GM19438 (cell line): ENCODE results near the gene WDR45B.
"Not testable (repeated sequence)": the region's sequence is repeated elsewhere in the genome, so short reads cannot be mapped to it uniquely, and the experiment has no call there.

Experiments
- ATAC-seq: cut with Tn5 transposase; IDR thresholded peaks from one replicate; pipeline ENCODE4 v1.9.1; 2021; ENCODE audit warnings: low read depth; ENCODE audit not compliant: unreplicated experiment

The WDR45B gene

GRCh38 chr17:82658796-82659452 lies 10.7 kb upstream of the WDR45B start:
- no peak for ATAC-seq

GRCh38 chr17:82658331-82658730 lies 10.1 kb upstream of the WDR45B start:
- no peak for ATAC-seq

GRCh38 chr17:82657926-82658325 lies 9.7 kb upstream of the WDR45B start:
- ATAC-seq, result no peak

- ATAC-seq, result no peak
Measured at GRCh38 chr17:82656266-82656665, 8.0 kb upstream of the WDR45B start.

DNA sequence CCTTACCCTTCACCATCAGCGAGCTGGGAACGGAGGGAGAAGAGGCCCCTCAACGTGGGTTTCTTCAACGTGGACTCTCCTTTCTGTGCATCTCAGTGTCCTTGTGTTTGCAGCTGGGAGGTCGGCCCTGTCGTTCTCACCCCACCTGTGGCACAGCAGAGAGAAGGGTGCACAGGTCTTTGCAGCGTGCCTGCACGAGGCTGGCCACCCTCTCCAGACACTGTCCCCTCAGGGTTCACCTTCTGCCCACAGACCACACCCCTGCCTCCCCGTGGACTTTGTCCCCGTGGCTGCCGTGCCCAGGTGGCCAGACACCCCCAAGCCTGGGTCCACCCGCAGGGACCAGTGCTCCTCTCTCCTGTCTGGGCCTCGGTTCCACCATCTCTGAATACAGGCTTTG lies 7.3 kb upstream of the WDR45B start:
- ATAC-seq, result no peak

- ATAC-seq, result no peak
Measured at GRCh38 chr17:82655038-82655479, 6.8 kb upstream of the WDR45B start.

DNA sequence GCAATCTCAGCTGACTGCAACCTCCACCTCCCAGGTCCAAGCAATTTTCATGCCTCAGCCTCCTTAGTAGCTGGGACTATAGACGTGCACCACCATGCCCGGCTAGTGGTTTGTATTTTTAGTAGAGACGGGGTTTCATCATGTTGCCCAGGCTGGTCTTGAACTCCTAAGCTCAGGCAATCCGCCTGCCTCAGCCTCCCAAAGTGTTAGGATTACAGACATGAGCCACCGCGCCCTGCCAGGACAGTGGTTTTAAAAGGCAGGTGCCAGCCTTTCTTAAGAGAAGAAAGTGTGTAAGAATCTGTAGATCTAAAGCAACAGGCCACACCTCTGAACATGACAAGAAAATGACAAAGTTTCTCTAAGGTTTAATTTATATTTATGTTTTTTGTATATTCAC lies 6.4 kb upstream of the WDR45B start:
- ATAC-seq, result not testable (repeated sequence)

GRCh38 chr17:82653651-82654528 lies 5.6 kb upstream of the WDR45B start:
- ATAC-seq, result no peak

GRCh38 chr17:82650723-82651122 lies 2.5 kb upstream of the WDR45B start:
- ATAC-seq, result no peak

DNA sequence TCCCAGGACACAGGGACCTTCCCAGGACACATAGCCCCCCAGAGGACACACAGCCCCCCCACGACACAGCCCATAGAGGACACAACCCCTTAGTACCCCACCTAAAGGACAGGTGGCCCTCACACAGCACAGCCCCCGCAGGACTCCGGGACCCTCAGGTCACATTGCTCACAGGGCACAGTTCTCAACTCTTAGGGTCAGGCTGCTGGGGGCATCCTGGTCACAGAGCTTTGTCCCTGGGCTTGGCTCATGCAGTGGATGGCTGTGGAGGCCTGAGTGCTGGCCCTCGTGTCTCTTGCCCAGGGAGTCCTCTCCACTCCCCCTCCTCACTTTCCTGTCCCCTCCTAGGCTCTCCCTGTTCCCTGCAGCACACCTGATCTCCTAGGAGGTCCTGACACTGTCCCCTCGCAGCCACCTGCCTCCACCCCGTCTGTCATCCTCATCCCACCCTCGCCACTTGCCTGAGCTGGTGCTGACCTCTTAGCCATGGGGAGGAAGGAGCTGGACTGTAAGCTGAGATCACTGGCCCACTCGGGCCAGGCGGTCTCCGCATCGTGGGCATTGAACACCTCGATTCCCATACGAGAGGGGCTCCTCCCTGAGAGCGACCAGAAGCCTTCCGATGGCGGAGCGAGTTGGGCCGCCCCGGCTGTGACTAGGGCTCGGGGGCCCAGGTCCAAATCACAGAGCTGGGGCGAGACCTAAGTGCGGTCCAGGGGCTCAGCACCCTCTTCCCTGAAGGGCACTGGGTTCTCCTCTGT lies 1.4 kb upstream of the WDR45B start:
- no peak for ATAC-seq

DNA sequence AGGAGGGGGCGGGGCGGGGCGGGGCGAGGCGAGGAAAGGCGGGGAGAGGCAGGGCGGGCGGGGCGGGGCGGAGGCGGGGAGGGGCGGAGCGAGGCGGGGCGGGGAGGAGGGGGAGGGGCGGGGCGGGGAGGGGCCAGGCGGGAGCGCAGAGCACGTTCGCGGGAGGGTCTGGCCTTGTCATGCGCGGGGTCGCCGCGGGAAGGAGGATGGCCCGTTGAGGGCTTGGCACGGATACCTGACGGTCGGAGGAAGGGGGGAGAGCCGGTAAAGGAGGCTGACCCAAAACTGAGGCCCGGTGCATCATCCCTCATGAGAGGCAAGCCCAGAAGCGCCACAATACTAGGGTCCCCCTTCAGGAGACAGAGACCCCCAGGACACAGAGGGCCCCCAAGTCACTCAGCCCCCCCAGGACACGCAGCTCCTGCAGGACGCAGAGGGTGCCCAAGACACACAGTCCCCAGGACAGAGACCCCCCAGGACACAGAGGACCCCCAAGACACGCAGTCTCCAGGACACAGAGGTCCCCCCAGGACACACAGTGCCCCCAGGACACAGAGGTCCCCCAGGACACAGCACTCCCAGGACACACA lies 593 bp upstream of the WDR45B start:
- ATAC-seq, result no peak

- no peak for ATAC-seq
Measured at GRCh38 chr17:82647593-82648164, 565 bp downstream of the WDR45B start.

DNA sequence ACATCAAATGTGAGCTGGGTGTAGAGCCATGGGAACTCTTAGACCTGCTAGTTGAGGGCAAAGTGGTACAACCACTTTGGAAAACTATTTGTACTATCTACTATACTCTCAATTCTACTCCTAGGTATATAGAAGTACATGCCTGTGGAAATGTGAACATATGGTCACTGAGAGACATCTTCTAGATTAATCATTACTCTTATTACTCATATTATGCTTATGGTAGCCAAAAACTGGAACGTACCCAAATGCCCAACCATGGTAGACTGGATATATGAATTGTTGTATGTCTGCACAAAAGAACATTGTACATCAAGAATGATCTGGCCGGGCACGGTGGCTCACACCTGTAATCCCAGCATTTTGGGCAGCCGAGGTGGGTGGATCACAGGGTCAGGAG lies 2.7 kb downstream of the WDR45B start:
- ATAC-seq, result no peak

DNA sequence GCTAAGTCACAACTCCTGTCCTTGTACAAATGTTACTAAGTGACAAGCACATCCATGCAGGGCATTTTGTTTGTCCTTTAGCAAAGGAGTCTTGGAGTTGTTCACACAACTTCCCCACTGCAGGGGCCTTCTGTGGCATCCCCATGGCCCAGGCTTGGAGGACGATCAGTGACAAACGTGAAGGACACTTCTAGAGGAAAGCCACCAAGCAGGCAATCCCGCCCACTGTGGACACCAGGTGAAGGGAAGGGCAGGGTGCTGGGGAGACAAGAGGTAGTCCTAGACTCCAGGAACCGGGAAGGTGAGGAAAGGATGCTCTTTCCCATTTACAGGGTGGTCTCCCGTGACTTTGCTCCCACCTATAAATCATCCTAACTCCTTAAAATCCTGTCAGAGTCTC lies 4.1 kb downstream of the WDR45B start:
- no peak for ATAC-seq

DNA sequence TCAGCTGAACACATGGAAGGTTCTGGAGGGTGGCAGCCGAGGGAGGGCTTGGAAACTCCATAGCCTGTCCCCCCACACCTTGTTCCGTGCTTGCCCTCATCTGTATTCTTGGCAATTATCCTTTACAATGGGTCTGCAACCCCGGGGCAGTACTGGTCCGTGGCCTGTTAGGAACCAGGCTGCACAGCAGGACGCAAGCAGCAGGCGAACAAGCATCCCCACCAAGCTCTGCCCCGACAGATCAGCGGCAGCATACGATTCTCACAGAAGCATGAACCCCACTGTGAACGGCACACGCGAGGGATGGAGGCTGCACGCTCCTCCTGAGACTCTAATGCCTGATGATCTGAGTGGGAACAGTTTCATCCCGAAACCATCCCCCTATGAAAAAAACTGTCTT lies 6.2 kb downstream of the WDR45B start:
- ATAC-seq, result no peak

- ATAC-seq, result no peak
Measured at GRCh38 chr17:82640036-82640435, 8.2 kb downstream of the WDR45B start.

GRCh38 chr17:82639628-82640027 lies 8.6 kb downstream of the WDR45B start:
- no peak for ATAC-seq

DNA sequence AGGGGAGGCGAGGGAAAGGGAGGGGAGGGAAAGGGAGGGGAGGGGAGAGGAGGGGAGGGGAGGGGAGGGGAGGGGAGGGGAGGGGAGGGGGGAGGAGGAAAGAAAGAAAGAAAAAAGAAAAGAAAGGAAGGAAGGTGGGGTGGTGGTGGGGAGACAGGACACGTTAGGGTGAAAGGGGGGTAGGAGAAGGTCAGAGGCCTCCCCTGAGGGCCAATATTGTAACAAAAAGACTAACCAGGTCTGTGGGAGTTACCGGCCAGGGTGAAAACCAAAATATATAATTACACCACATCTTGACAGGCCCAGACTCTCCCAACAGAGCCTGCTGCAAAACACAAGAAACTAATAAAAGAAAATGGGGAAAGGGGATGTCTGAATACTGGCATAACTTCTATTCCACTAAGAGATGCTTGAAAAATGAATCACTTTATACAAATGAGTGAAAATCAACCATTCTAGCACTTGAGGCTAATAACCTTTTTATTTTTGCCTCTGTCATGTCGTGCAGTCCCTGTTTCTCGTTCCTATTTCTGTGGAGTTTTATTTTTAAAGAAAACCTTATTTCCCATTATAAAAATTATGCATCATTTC lies 10.0 kb downstream of the WDR45B start:
- no peak for ATAC-seq

DNA sequence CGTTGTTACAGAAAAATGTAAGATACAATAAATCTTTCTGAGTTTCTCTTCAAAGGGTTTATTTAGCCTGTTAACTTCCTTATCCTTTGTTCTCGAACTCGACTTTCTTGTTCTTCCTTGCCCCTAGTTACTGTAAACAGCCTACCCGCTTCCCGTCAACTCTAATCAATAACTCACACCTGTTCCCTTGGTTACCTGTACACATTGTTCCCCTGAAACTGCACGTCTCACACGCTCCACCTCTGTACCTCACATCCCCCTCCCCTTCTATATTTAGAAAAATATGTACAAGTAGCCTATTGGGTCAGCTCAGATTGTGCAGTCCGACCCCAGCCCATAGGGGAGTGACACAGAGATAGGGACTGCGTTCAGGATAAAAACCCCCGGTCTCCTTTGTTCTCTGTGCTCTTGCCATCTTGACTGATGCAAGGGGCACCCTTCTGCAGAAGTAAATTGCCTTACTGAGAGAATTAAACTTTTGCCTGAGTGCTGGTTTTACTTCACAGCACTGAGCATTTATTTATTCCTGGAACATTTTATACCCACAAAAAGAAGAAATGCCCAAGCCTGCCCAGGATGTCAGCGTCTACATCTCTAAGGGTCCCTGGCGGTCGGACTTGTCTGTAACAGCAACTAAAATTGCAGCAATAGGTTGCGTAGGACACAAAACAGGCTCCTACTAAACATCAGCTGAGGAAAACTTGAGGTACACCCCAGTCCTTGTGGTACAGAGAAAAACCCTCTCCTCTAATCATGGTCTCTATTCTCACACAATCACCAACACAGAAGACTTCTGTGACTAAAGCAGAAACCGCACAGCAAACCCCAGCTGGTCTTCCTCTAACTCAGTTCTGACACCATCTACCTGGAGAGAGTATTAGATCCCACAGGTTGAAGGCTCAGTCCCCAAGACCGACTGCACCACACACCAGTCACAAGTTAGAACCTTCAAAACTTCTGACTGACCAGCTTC lies 11.3 kb downstream of the WDR45B start:
- ATAC-seq, result no peak
